Keratinocyte (primary cell): Measurements from ENCODE around the gene RBM19.

ENCODE experiments used
- CTCF ChIP-seq, 3 experiments: IDR thresholded peaks in 1 of 3; conservative IDR thresholded peaks in 1 of 3; optimal IDR thresholded peaks in 1 of 3; 2 replicates in 2 of 3; 3 replicates in 1 of 3; pipeline versions ENCODE3 to v1.5.1; 2011; ENCODE audit warnings: low read length in 3 of 3, mild to moderate bottlenecking in 3 of 3, moderate library complexity in 2 of 3, control low read depth in 1 of 3, inconsistent platforms in 1 of 3; ENCODE audit not compliant: insufficient read depth in 2 of 3; ENCODE audit errors: extremely low read depth in 1 of 3
- EZH2 ChIP-seq: IDR thresholded peaks from one replicate; pipeline ENCODE4 v1.6.1; 2012; ENCODE audit warnings: inconsistent platforms, mild to moderate bottlenecking, low read length, moderate library complexity

- no peak for TF ChIP-seq CTCF (optimal IDR thresholded peaks at IDR 0.05 in 1 of 3, IDR thresholded peaks at IDR 0.05 in 1 of 3, conservative IDR thresholded peaks at IDR 0.05 in 1 of 3; ENCODE audit: extremely low read depth in 1 of 3, insufficient read depth in 2 of 3, low read length in 3 of 3)
- no peak for TF ChIP-seq EZH2
Observed at GRCh38 chr12:113776536-113776935, 189.6 kb downstream of the RBM19 start.
